Pancreas (tissue), 10 donors: ENCODE data around the gene DEAF1. TPM values are rescaled to one million over a fixed set of nuclear protein-coding genes. Genes with fewer than 3 reads are reported as not detected.

Experiments used
- ATAC-seq, 4 donors: fragments of 200-7000 bp; cut with Tn5 transposase; one replicate each; pipeline versions ENCODE4 v1.8.0 to v1.9.1; 2020; ENCODE audit warnings: mild to moderate bottlenecking in 4 of 4, moderate library complexity in 4 of 4
- DNase-seq, 6 donors: peaks; one replicate each; pipeline ENCODE4 v3.0.0-alpha.2; 2020
- FAIRE-seq: peaks from 2 replicates; lab custom pipeline; 2012; peaks lifted over from hg19 to GRCh38; lab: Jason Lieb, UNC
- H3K27ac ChIP-seq, 4 donors: fragments of 200-600 bp; sonication (generic); 1 replicate in 3 of 4; 2 replicates in 1 of 4; pipeline versions ENCODE4 v1.5.0 to v1.8.0; 2020
- H3K27me3 ChIP-seq, 4 donors: fragments of 200-600 bp; one replicate each; pipeline ENCODE4 v1.8.0; 2021
- H3K36me3 ChIP-seq, 3 donors: fragments of 200-600 bp; sonication (generic) in 1 of 3; one replicate each; pipeline versions ENCODE4 v1.5.0 to v1.8.0; 2020 to 2021
- H3K4me1 ChIP-seq, 3 donors: fragments of 200-600 bp; one replicate each; pipeline ENCODE4 v1.8.0; 2021
- H3K4me3 ChIP-seq, 4 donors: fragments of 200-600 bp; sonication (generic) in 2 of 4; one replicate each; pipeline versions ENCODE4 v1.5.0 to v1.8.0; 2020 to 2021
- H3K9me3 ChIP-seq, 4 donors: fragments of 200-600 bp; one replicate each; pipeline ENCODE4 v1.8.0; 2021
- CTCF ChIP-seq, 4 donors: fragments of 200-600 bp; sonication (generic) in 3 of 4; IDR thresholded peaks; one replicate each; pipeline versions ENCODE4 v1.5.0 to v1.8.0; 2021; ENCODE audit warnings: antibody characterized with exemption in 4 of 4
- WGBS, 2 donors: extraction: QIAGEN DNeasy Blood & Tissue Kit; methylation state at CpG; one replicate each; pipeline ENCODE4 v1.1.7; 2013; 5-methylcytosine and 5-hydroxymethylcytosine counted together
- intact Hi-C, 3 donors: fragments of 100-400 bp; cut with DNase I; formaldehyde crosslinking; loops; one replicate each; pipeline versions ENCODE4 v1.11.1 to v1.14.2; 2022
- polyA plus RNA-seq, 2 donors: library from polyadenylated mRNA; stranded (reverse); fragments of 200-250 nt; gene quantifications; one replicate each; pipeline ENCODE4 v1.2.3, GENCODE V29; 2013
- total RNA-seq, 6 donors: library from RNA; stranded (reverse); fragmentation: NEBNext Ultra II Directional in 4 of 6; extraction: Animal tissue kit (Norgen Biotek cat#: 25700) in 4 of 6; gene quantifications; one replicate each; pipeline versions ENCODE4 v1.2.1 to v1.2.4, GENCODE V29; 2021 to 2023
- donor health status: healthy with polysubstance abuse.
- donor health status: DM: no; HTN: no; CAD: no; lungs with moderate emphysema.
- donor health status: DM: no; HTN: no; CAD: no.
- donor health status: control.
- donor health status: control.
- donor health status: Bipolar disorder and iron deficiency.
- donor health status: DM: yes; HTN: yes; CAD: no.
- donor health status: DM: no; HTN: no; CAD: no.
- donor health status: DM: no; HTN: no; CAD: no.
- donor health status: DM: yes; HTN: yes; CAD: no.

The DEAF1 gene
- total and polyA plus RNA-seq, 8 donors = 15.9 to 33.8 (median 21.0) TPM

- H3K4me3 ChIP-seq = no peak overlapping the region
- ATAC-seq = no peak
- peak in 1 of 6 donors; percentile 35 for DNase-seq
- no peak for TF ChIP-seq CTCF (IDR thresholded peaks at IDR 0.05)
- H3K9me3 ChIP-seq = no peaks in the 10 kb centered on the region
- H3K27ac ChIP-seq = no peak overlapping the region
- no peaks in the 10 kb centered on the region for H3K27me3 ChIP-seq
- no peak for FAIRE-seq
- intact Hi-C loops = no loop called here
- H3K4me1 ChIP-seq = no peaks in the 10 kb centered on the region
- WGBS, 2 donors = 88 to 91% methylated on average over 27 of the region's 27 CpGs
- H3K36me3 ChIP-seq = no peaks in the 10 kb centered on the region
Measured at GRCh38 chr11:621838-622237, 73.2 kb downstream of the DEAF1 start.

GRCh38 chr11:620935-621814 lies 73.8 kb downstream of the DEAF1 start:
- H3K36me3 ChIP-seq = no peaks in the 10 kb centered on the region
- intact Hi-C loops = no loop called here

GRCh38 chr11:620201-620600 lies 74.8 kb downstream of the DEAF1 start:
- Histone ChIP-seq H3K27ac (no peak overlapping the region), H3K36me3 (no peaks in the 10 kb centered on the region), H3K4me1 (peaks cover 0 to 3% (median 2%) of the 10 kb centered on the region in 3 donors), H3K27me3 (no peaks in the 10 kb centered on the region), H3K9me3 (no peaks in the 10 kb centered on the region), H3K4me3 (no peak overlapping the region)
- FAIRE-seq = no peak
- ATAC-seq = no peak
- WGBS, 2 donors = 95 to 97% methylated on average over 13 of the region's 13 CpGs
- TF ChIP-seq CTCF (IDR thresholded peaks at IDR 0.05) = no peak
- peak in 1 of 6 donors; percentile 49 for DNase-seq
- intact Hi-C loops = no loop called here

More at GRCh38 chr11:620935-621814, 73.8 kb downstream of the DEAF1 start:
- WGBS, 2 donors = 82 to 85% methylated on average over 34 to 45 of the region's 45 CpGs
- DNase-seq (peak in 3 of 6 donors; percentile 14 to 69 (median 30)), FAIRE-seq (no peak), ATAC-seq (no peak)
- Histone ChIP-seq H3K27me3 (no peaks in the 10 kb centered on the region), H3K4me1 (peaks cover 0 to 1% (median 1%) of the 10 kb centered on the region in 3 donors), H3K27ac (no peak overlapping the region), H3K9me3 (no peaks in the 10 kb centered on the region), H3K4me3 (no peak overlapping the region)
- no peak for TF ChIP-seq CTCF (IDR thresholded peaks at IDR 0.05)

GRCh38 chr11:619628-620050 lies 75.4 kb downstream of the DEAF1 start:
- ATAC-seq = no peak
- Histone ChIP-seq H3K27me3 (no peaks in the 10 kb centered on the region), H3K27ac (no peak overlapping the region), H3K4me1 (peaks cover 0 to 8% (median 2%) of the 10 kb centered on the region in 3 donors), H3K9me3 (no peaks in the 10 kb centered on the region), H3K36me3 (no peaks in the 10 kb centered on the region), H3K4me3 (no peak overlapping the region)
- TF ChIP-seq CTCF (IDR thresholded peaks at IDR 0.05) = no peak
- no peak for FAIRE-seq
- intact Hi-C loops = no loop called here
- peak in 1 of 6 donors; percentile 34 for DNase-seq
- WGBS, 2 donors = 94 to 95% methylated on average over 14 to 22 of the region's 22 CpGs
